HCT116 (cell line): ENCODE data around the gene NLRP8.

Experiments
- CBX3 ChIP-seq: IDR thresholded peaks from 2 replicates; pipeline ENCODE4 v1.6.1; 2012; ENCODE audit warnings: low read depth
- CEBPB ChIP-seq: IDR thresholded peaks from 2 replicates; pipeline ENCODE4 v1.6.1; 2012; ENCODE audit warnings: low read depth
- EZH2 ChIP-seq: fragments of 200-600 bp; sonication (generic); IDR thresholded peaks from 2 replicates; pipeline ENCODE4 v1.6.1; 2017; ENCODE audit warnings: antibody characterized with exemption, mixed run types
- EZH2phosphoT487 ChIP-seq: fragments of 200-600 bp; IDR thresholded peaks from 2 replicates; pipeline ENCODE4 v1.6.1; 2018; ENCODE audit warnings: antibody characterized with exemption, borderline replicate concordance
- FOSL1 ChIP-seq: IDR thresholded peaks from 2 replicates; pipeline ENCODE4 v1.6.1; 2012; ENCODE audit warnings: low read depth
- POLR2A ChIP-seq: IDR thresholded peaks from 2 replicates; pipeline ENCODE4 v1.7.0; 2011; ENCODE audit warnings: borderline replicate concordance; ENCODE audit not compliant: insufficient read depth, insufficient read length; ENCODE audit errors: extremely low read depth
- POLR2AphosphoS5 ChIP-seq: IDR thresholded peaks from 2 replicates; pipeline ENCODE4 v1.6.1; 2011; ENCODE audit warnings: mild to moderate bottlenecking, low read depth, low read length, moderate library complexity
- SRF ChIP-seq: IDR thresholded peaks from 2 replicates; pipeline ENCODE4 v1.6.1; 2012; ENCODE audit warnings: low read depth
- TF ChIP-seq, protein P1 (sequence below), 3 experiments: fragments of 200-600 bp in 1 of 3; sonication (generic) in 1 of 3; IDR thresholded peaks in 2 of 3; conservative IDR thresholded peaks in 1 of 3; 2 replicates each; pipeline ENCODE4 v1.5.1; 2012 to 2017; ENCODE audit warnings: low read depth in 2 of 3, low read length in 2 of 3, antibody characterized with exemption in 1 of 3, borderline replicate concordance in 1 of 3, control low read depth in 1 of 3, mild to moderate bottlenecking in 1 of 3, mixed read lengths in 1 of 3, mixed run types in 1 of 3, moderate library complexity in 1 of 3; ENCODE audit not compliant: insufficient read depth in 1 of 3
- TF ChIP-seq, protein P2 (sequence below): IDR thresholded peaks from 2 replicates; pipeline ENCODE4 v1.6.1; 2011; ENCODE audit warnings: mild to moderate bottlenecking, low read length, moderate library complexity; ENCODE audit not compliant: insufficient replicate concordance; ENCODE audit errors: extremely low read depth
- TF ChIP-seq, protein P3 (sequence below): IDR thresholded peaks from 2 replicates; pipeline ENCODE4 v1.6.1; 2012; ENCODE audit warnings: low read depth

DNA sequence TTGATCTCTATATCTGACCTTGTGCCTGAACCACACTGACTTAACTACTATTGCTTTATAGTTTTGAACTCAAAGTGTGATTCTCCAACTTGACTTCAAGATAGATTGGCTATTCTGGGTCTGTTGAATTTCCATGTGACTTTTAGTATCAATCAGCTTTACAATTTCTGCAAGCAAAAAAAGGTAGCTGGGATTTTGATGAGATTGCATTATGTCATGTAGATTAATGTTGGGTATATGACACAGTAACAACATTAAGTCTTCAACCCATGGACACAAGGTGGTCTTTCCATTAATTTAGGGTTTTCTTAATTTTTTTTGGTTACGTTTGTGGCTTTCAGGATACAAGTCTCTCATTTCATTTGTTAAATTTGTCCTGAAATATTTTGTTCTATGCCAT lies 67.1 kb downstream of the NLRP8 start:
- no peak for TF ChIP-seq SRF
- TF ChIP-seq, protein P1, sequence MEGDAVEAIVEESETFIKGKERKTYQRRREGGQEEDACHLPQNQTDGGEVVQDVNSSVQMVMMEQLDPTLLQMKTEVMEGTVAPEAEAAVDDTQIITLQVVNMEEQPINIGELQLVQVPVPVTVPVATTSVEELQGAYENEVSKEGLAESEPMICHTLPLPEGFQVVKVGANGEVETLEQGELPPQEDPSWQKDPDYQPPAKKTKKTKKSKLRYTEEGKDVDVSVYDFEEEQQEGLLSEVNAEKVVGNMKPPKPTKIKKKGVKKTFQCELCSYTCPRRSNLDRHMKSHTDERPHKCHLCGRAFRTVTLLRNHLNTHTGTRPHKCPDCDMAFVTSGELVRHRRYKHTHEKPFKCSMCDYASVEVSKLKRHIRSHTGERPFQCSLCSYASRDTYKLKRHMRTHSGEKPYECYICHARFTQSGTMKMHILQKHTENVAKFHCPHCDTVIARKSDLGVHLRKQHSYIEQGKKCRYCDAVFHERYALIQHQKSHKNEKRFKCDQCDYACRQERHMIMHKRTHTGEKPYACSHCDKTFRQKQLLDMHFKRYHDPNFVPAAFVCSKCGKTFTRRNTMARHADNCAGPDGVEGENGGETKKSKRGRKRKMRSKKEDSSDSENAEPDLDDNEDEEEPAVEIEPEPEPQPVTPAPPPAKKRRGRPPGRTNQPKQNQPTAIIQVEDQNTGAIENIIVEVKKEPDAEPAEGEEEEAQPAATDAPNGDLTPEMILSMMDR (IDR thresholded peaks at IDR 0.05 in 2 of 3, conservative IDR thresholded peaks at IDR 0.05 in 1 of 3; ENCODE audit: borderline replicate concordance in 1 of 3, insufficient read depth in 1 of 3, low read depth in 2 of 3, low read length in 2 of 3): no peak
- no peak for TF ChIP-seq CEBPB
- no peak for TF ChIP-seq CBX3
- TF ChIP-seq POLR2AphosphoS5: no peak
- TF ChIP-seq FOSL1: no peak
- TF ChIP-seq POLR2A: no peak
- TF ChIP-seq, protein P2, sequence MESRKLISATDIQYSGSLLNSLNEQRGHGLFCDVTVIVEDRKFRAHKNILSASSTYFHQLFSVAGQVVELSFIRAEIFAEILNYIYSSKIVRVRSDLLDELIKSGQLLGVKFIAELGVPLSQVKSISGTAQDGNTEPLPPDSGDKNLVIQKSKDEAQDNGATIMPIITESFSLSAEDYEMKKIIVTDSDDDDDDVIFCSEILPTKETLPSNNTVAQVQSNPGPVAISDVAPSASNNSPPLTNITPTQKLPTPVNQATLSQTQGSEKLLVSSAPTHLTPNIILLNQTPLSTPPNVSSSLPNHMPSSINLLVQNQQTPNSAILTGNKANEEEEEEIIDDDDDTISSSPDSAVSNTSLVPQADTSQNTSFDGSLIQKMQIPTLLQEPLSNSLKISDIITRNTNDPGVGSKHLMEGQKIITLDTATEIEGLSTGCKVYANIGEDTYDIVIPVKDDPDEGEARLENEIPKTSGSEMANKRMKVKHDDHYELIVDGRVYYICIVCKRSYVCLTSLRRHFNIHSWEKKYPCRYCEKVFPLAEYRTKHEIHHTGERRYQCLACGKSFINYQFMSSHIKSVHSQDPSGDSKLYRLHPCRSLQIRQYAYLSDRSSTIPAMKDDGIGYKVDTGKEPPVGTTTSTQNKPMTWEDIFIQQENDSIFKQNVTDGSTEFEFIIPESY: no peak
- no peak for TF ChIP-seq EZH2
- TF ChIP-seq, protein P3, sequence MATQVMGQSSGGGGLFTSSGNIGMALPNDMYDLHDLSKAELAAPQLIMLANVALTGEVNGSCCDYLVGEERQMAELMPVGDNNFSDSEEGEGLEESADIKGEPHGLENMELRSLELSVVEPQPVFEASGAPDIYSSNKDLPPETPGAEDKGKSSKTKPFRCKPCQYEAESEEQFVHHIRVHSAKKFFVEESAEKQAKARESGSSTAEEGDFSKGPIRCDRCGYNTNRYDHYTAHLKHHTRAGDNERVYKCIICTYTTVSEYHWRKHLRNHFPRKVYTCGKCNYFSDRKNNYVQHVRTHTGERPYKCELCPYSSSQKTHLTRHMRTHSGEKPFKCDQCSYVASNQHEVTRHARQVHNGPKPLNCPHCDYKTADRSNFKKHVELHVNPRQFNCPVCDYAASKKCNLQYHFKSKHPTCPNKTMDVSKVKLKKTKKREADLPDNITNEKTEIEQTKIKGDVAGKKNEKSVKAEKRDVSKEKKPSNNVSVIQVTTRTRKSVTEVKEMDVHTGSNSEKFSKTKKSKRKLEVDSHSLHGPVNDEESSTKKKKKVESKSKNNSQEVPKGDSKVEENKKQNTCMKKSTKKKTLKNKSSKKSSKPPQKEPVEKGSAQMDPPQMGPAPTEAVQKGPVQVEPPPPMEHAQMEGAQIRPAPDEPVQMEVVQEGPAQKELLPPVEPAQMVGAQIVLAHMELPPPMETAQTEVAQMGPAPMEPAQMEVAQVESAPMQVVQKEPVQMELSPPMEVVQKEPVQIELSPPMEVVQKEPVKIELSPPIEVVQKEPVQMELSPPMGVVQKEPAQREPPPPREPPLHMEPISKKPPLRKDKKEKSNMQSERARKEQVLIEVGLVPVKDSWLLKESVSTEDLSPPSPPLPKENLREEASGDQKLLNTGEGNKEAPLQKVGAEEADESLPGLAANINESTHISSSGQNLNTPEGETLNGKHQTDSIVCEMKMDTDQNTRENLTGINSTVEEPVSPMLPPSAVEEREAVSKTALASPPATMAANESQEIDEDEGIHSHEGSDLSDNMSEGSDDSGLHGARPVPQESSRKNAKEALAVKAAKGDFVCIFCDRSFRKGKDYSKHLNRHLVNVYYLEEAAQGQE: no peak
- no peak for TF ChIP-seq EZH2phosphoT487
